ENCODE results near the gene ZC3H13. TPM values are rescaled to one million over a fixed set of nuclear protein-coding genes. Genes with fewer than 3 reads are reported as not detected.

Gene ZC3H13
- total RNA-seq, 1 experiment from 2014 or later = 61.9 TPM

GRCh38 chr13:46085737-46086136, 33.2 kb upstream of the ZC3H13 start:
- H3K4me2 ChIP-seq (ENCODE audit: insufficient read depth, insufficient read length, low read length) = no peak overlapping the region
- no peaks in the 10 kb centered on the region for H3K79me1 ChIP-seq (ENCODE audit: insufficient read depth, low read depth, low read length, poor library complexity, severe bottlenecking)
- H2BK12ac ChIP-seq (ENCODE audit: insufficient read length, low read depth, low read length) = no peak overlapping the region
- no peak overlapping the region for H3K9ac ChIP-seq (ENCODE audit: extremely low read depth, insufficient read length, low read length)
- H3K23ac ChIP-seq (ENCODE audit: insufficient read length, low read depth, low read length) = no peak overlapping the region
- H3K4me1 ChIP-seq (ENCODE audit: insufficient read depth, low read length) = no peaks in the 10 kb centered on the region
- no peak overlapping the region for H3K4me3 Mint-ChIP-seq
- H3K27ac Mint-ChIP-seq = no peak overlapping the region
- no peaks in the 10 kb centered on the region for H3K27me3 Mint-ChIP-seq (ENCODE audit: low read depth)
- DNase-seq = no peak
- no CpG with 5 or more reads among the region's 13 CpGs for WGBS (ENCODE audit: extremely low coverage, insufficient read length, low lambda C conversion rate)
- no peaks in the 10 kb centered on the region for H3K36me3 Mint-ChIP-seq (ENCODE audit: insufficient read depth in 1 of 3, low read depth in 3 of 3)
- TF ChIP-seq CTCF (conservative IDR thresholded peaks at IDR 0.05) = no peak
- H3K9me3 ChIP-seq (ENCODE audit: control insufficient read depth, low read depth, low read length) = no peaks in the 10 kb centered on the region
- H2AK5ac ChIP-seq (ENCODE audit: insufficient read length, low read length) = no peak overlapping the region
- no peak overlapping the region for H4K8ac ChIP-seq (replicated peaks; ENCODE audit: insufficient read length, low read depth, low read length)
- H3K79me2 ChIP-seq (ENCODE audit: insufficient read depth, low read length) = no peaks in the 10 kb centered on the region
- H3K9me3 Mint-ChIP-seq = no peaks in the 10 kb centered on the region; a peak in 1 of 5 replicates
- no peak overlapping the region for H2BK5ac ChIP-seq (ENCODE audit: insufficient read length, low read length)
- H3K27me3 ChIP-seq (ENCODE audit: insufficient read depth, low read length) = no peaks in the 10 kb centered on the region
- H3K4ac ChIP-seq (ENCODE audit: low read depth, low read length) = no peak overlapping the region
- no peak overlapping the region for H3K56ac ChIP-seq (ENCODE audit: insufficient read length, low read depth, low read length)
- no peak overlapping the region for H2AFZ ChIP-seq (ENCODE audit: low read length)
- H3K4me1 Mint-ChIP-seq = no peaks in the 10 kb centered on the region
- no peak overlapping the region for H4K5ac ChIP-seq (ENCODE audit: insufficient read length, low read depth, low read length)
- no peak overlapping the region for H2BK20ac ChIP-seq (ENCODE audit: low read depth, low read length, poor library complexity, severe bottlenecking)
- no peak overlapping the region for H2BK120ac ChIP-seq (ENCODE audit: low read depth, low read length, poor library complexity, severe bottlenecking)
- H4K91ac ChIP-seq (ENCODE audit: insufficient read length, low read depth, low read length) = no peak overlapping the region
- H3K18ac ChIP-seq (ENCODE audit: insufficient read length, low read depth, low read length) = peak overlapping the region; percentile 17
- no peak overlapping the region for H3K27ac ChIP-seq (ENCODE audit: insufficient read length, low read depth, low read length)
- no peaks in the 10 kb centered on the region for H3K23me2 ChIP-seq (ENCODE audit: insufficient read length, low read depth, low read length, poor library complexity, severe bottlenecking)
- no peak overlapping the region for H3T11ph ChIP-seq (ENCODE audit: low read length)
- H3K14ac ChIP-seq (ENCODE audit: insufficient read depth, low read length) = no peak overlapping the region; the same call in 1 of the 2 replicates
- H2BK15ac ChIP-seq (ENCODE audit: low read depth, low read length) = no peak overlapping the region
- H4K20me1 ChIP-seq (ENCODE audit: control insufficient read depth, insufficient read depth, insufficient read length) = no peaks in the 10 kb centered on the region

All from H9 (cell line).